Parathyroid adenoma (tissue), 2 donors: ENCODE data around the gene SPATA4.

Source experiments
- H2AFZ ChIP-seq: fragments of 300-600 bp; sonication (generic); one replicate; pipeline ENCODE4 v1.7.0; 2017; ENCODE audit warnings: antibody characterized with exemption, mild to moderate bottlenecking
- H3K27ac ChIP-seq: fragments of 300-600 bp; sonication (generic); one replicate; pipeline ENCODE4 v1.7.0; 2017
- H3K27me3 ChIP-seq: fragments of 300-600 bp; sonication (generic); one replicate; pipeline ENCODE4 v1.7.0; 2017; ENCODE audit warnings: low read length; ENCODE audit not compliant: control insufficient read depth, insufficient read depth
- H3K36me3 ChIP-seq: fragments of 300-600 bp; sonication (generic); one replicate; pipeline ENCODE4 v1.7.0; 2017; ENCODE audit warnings: low read length; ENCODE audit not compliant: control insufficient read depth, insufficient read depth
- H3K4me1 ChIP-seq: fragments of 300-600 bp; sonication (generic); one replicate; pipeline ENCODE4 v1.7.0; 2017; ENCODE audit warnings: control low read depth
- H3K4me2 ChIP-seq: fragments of 300-600 bp; sonication (generic); one replicate; pipeline ENCODE4 v1.7.0; 2017; ENCODE audit warnings: low read length
- H3K4me3 ChIP-seq: fragments of 300-600 bp; sonication (generic); one replicate; pipeline ENCODE4 v1.7.0; 2017; ENCODE audit warnings: low read depth, low read length
- H3K79me2 ChIP-seq: fragments of 300-600 bp; sonication (generic); one replicate; pipeline ENCODE4 v1.7.0; 2017; ENCODE audit warnings: control low read depth
- H3K9ac ChIP-seq: fragments of 300-600 bp; sonication (generic); one replicate; pipeline ENCODE4 v1.7.0; 2017; ENCODE audit warnings: mild to moderate bottlenecking
- H3K9me3 ChIP-seq: fragments of 300-600 bp; sonication (generic); one replicate; pipeline ENCODE4 v1.7.0; 2017; ENCODE audit warnings: low read length; ENCODE audit not compliant: control insufficient read depth
- TF ChIP-seq, protein P1 (sequence below): fragments of 300-600 bp; sonication (generic); IDR thresholded peaks from one replicate; pipeline ENCODE4 v1.7.0; 2017; ENCODE audit warnings: antibody characterized with exemption, mild to moderate bottlenecking
- donor health status: primary hyperparathyroidism.

The SPATA4 gene

DNA sequence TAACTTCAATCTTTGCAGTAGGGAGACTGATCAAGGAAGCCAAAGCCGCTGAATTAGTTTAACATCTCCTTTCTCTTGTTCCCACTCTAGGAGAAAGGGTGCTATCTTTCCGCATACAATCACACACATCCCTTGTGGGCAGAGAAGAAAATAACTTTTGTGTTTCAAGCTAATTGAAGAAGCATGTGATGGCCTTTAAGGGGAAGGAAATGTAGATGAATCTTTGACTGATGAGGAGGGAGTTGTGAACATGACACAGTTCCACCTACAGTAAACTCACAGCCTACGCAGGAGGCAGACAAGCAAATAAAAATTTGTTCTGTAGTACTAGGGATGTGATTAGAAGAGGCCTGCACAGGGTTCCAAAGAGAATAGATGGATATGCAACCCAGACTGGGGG is 14.7 kb upstream of the SPATA4 start:
- Histone ChIP-seq H2AFZ (no peak overlapping the region), H3K4me2 (no peak overlapping the region), H3K79me2 (no peaks in the 10 kb centered on the region), H3K36me3 (no peaks in the 10 kb centered on the region), H3K4me1 (no peaks in the 10 kb centered on the region), H3K9ac (no peak overlapping the region), H3K27ac (no peak overlapping the region), H3K27me3 (no peaks in the 10 kb centered on the region), H3K4me3 (no peak overlapping the region), H3K9me3 (no peaks in the 10 kb centered on the region)
- TF ChIP-seq, protein P1, sequence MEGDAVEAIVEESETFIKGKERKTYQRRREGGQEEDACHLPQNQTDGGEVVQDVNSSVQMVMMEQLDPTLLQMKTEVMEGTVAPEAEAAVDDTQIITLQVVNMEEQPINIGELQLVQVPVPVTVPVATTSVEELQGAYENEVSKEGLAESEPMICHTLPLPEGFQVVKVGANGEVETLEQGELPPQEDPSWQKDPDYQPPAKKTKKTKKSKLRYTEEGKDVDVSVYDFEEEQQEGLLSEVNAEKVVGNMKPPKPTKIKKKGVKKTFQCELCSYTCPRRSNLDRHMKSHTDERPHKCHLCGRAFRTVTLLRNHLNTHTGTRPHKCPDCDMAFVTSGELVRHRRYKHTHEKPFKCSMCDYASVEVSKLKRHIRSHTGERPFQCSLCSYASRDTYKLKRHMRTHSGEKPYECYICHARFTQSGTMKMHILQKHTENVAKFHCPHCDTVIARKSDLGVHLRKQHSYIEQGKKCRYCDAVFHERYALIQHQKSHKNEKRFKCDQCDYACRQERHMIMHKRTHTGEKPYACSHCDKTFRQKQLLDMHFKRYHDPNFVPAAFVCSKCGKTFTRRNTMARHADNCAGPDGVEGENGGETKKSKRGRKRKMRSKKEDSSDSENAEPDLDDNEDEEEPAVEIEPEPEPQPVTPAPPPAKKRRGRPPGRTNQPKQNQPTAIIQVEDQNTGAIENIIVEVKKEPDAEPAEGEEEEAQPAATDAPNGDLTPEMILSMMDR: no peak

DNA sequence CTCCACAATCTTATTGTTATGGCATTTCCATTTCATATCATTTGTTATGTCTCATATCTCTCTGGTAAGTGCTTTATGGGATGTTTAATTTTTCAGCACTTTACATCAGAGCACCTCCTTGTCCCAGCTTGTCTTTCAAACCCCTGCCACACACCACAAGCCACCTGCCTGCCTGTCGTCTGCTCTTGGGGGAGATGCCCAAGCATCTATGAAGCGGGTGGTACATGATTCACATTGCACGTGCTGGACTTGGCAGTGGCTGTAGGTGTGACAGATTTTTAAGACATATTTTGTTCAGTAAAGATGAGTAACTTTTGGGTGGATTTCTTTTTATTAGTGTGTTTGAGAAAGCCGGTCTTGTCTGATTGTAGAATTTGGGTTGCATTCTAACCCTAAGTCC is 14.2 kb upstream of the SPATA4 start:
- no peak overlapping the region for H3K4me2 ChIP-seq
- no peak overlapping the region for H2AFZ ChIP-seq
- no peak overlapping the region for H3K27ac ChIP-seq
- no peaks in the 10 kb centered on the region for H3K4me1 ChIP-seq
- H3K4me3 ChIP-seq: no peak overlapping the region
- no peak overlapping the region for H3K9ac ChIP-seq
- no peaks in the 10 kb centered on the region for H3K9me3 ChIP-seq
- TF ChIP-seq, protein P1: no peak
- no peaks in the 10 kb centered on the region for H3K36me3 ChIP-seq
- H3K27me3 ChIP-seq: no peaks in the 10 kb centered on the region
- H3K79me2 ChIP-seq: no peaks in the 10 kb centered on the region

DNA sequence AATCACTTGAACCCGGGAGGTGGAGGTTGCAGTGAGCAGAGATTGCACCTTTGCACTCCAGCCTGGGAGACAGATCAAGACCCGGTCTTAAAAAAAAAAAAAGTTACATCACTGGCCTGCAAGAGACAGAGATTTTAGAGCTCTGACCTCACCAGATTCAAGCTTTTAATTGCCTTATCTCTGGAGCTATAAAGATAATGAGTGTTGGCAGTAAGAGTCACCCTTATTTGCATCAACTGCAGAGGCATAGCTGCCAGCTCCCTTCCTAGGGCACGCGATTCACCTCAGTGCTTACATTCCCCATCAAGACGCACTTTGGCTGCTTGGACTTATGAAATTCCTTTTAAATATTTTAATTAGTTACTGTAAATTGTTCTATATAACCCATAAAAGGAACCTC is 12.5 kb upstream of the SPATA4 start:
- Histone ChIP-seq H3K27me3 (no peaks in the 10 kb centered on the region), H3K9ac (no peak overlapping the region), H3K4me3 (no peak overlapping the region), H2AFZ (no peak overlapping the region), H3K36me3 (no peaks in the 10 kb centered on the region), H3K79me2 (no peaks in the 10 kb centered on the region), H3K27ac (no peak overlapping the region), H3K9me3 (no peaks in the 10 kb centered on the region), H3K4me1 (no peaks in the 10 kb centered on the region), H3K4me2 (no peak overlapping the region)
- TF ChIP-seq, protein P1: no peak

DNA sequence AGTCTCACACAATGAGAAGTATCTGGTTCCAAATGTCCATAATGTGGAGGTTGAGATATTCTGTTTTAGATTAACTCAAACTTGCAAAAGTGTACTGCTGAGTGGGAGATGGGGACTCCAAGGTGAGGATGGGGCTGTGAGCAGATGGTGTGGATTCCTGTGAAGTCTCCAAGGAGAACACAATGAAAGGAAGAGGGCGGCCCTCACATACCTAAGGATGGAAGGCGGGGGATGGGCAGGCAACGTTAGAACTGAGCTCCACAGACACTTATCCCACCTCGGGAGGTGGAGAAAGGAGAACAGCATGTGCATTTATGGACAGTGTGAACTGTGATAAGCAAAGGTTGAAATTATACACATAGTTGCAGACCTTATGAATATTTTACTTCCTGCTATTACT is 9.9 kb upstream of the SPATA4 start:
- TF ChIP-seq, protein P1: no peak
- H3K27me3 ChIP-seq: no peaks in the 10 kb centered on the region
- no peaks in the 10 kb centered on the region for H3K4me1 ChIP-seq
- no peak overlapping the region for H3K4me2 ChIP-seq
- H3K36me3 ChIP-seq: no peaks in the 10 kb centered on the region
- H3K9me3 ChIP-seq: no peaks in the 10 kb centered on the region
- H3K79me2 ChIP-seq: no peaks in the 10 kb centered on the region
- H3K27ac ChIP-seq: no peak overlapping the region
- H3K4me3 ChIP-seq: no peak overlapping the region
- no peak overlapping the region for H2AFZ ChIP-seq
- no peak overlapping the region for H3K9ac ChIP-seq

DNA sequence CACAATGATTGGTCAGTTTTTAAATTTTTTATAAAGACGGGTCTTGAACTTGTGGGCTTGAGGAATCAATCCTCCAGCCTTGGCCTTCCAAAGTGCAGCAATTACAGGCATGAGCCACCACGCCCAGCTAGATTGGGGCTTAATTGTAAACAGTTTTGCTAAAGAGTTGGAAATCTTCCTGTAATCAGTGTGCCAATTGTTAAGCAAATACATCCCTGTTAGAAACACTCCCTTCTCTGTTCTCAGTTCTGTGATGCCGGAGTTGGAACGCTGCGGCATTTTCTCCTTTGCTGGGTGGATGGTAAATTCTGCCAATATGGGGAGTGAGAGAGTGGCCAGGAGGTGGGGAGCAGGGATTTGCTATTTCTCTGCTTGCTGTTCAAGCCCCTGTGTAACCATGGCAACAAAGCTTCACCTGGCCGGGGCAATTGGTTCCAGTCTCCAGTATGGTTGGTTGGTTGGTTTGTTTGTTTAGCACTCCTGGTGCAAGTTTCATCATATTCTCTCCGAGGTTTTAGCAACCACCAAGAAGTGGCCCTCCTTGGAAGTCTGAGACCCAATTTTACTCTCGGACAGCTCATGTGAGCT is 3.0 kb upstream of the SPATA4 start:
- Histone ChIP-seq H3K9me3 (peaks cover 5% of the 10 kb centered on the region), H3K79me2 (no peaks in the 10 kb centered on the region), H3K9ac (no peak overlapping the region), H2AFZ (no peak overlapping the region), H3K4me3 (no peak overlapping the region), H3K4me1 (no peaks in the 10 kb centered on the region), H3K27ac (no peak overlapping the region), H3K36me3 (no peaks in the 10 kb centered on the region), H3K4me2 (no peak overlapping the region), H3K27me3 (no peaks in the 10 kb centered on the region)
- TF ChIP-seq, protein P1: no peak
